ENCODE measurements around the gene VWA3B. TPM values are rescaled to one million over a fixed set of nuclear protein-coding genes. Genes with fewer than 3 reads are reported as not detected.
"Not testable (repeated sequence)": the region's sequence is repeated elsewhere in the genome, so short reads cannot be mapped to it uniquely, and the experiment has no call there.

VWA3B gene
- total RNA-seq, 1 donor from 2014 or later: not detected

DNA sequence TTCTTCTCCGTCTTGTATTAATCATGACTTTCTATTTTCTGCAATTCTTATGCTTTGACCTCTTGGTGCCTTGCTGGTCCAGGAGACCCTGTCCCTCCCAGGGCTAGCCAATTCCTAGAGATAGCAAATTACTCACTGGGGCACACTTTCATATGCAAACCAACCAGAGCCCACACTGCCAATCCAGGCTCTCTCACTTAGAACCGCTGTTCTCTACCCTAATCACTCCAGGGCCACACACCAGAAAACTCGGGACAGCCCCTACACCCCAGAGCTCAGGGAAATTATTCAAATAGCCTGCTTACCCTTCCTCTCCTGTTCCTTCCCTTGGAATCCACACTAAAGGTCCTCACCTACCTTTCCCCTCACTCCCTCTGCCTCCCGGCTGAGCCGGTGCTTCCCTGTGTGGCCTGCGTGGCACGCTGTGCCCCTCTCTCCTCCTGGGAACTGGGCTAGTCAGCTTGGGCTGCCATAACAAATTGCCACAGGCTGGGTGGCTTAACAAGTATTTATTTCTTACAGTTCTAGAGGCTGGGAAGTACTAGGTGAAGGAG, 41.7 kb downstream of the VWA3B start:
- peaks cover 14% of the 10 kb centered on the region for H3K4me1 Mint-ChIP-seq
- no peaks in the 10 kb centered on the region for H3K36me3 Mint-ChIP-seq (ENCODE audit: low read depth)
- TF ChIP-seq, protein P1, sequence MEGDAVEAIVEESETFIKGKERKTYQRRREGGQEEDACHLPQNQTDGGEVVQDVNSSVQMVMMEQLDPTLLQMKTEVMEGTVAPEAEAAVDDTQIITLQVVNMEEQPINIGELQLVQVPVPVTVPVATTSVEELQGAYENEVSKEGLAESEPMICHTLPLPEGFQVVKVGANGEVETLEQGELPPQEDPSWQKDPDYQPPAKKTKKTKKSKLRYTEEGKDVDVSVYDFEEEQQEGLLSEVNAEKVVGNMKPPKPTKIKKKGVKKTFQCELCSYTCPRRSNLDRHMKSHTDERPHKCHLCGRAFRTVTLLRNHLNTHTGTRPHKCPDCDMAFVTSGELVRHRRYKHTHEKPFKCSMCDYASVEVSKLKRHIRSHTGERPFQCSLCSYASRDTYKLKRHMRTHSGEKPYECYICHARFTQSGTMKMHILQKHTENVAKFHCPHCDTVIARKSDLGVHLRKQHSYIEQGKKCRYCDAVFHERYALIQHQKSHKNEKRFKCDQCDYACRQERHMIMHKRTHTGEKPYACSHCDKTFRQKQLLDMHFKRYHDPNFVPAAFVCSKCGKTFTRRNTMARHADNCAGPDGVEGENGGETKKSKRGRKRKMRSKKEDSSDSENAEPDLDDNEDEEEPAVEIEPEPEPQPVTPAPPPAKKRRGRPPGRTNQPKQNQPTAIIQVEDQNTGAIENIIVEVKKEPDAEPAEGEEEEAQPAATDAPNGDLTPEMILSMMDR (IDR thresholded peaks at IDR 0.05): no peak
- ATAC-seq (ENCODE audit: low read depth): no peak
- POLR2A ChIA-PET: no interaction called here
- CTCF ChIA-PET: no interaction called here
- intact Hi-C loops (cut with micrococcal nuclease): no loop called here
- H3K9me3 Mint-ChIP-seq: no peaks in the 10 kb centered on the region
- DNase-seq: no peak
- no peak overlapping the region for H3K27ac Mint-ChIP-seq
- H3K27me3 Mint-ChIP-seq: peaks cover 3% of the 10 kb centered on the region
- H3K4me3 Mint-ChIP-seq: no peak overlapping the region

DNA sequence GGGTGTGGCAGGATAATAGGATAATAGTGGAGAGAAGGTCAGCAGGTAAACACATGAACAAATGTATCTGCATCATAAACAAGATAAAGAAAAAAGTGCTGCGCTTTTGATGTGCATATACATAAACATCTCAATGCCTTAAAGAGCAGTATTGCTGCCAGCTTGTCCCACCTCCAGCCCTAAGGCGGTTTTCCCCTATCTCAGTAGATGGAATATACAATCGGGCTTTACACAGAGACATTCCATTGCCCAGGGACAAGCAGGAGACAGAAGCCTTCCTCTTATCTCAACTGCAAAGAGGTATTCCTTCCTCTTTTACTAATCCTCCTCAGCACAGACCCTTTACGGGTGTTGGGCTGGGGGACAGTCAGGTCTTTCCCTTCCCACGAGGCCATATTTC, 43.1 kb downstream of the VWA3B start:
- CTCF ChIA-PET; H3K9me3 Mint-ChIP-seq; H3K27me3 Mint-ChIP-seq; H3K4me3 Mint-ChIP-seq; H3K27ac Mint-ChIP-seq; DNase-seq; POLR2A ChIA-PET; ATAC-seq (ENCODE audit: low read depth); intact Hi-C loops (cut with micrococcal nuclease); H3K36me3 Mint-ChIP-seq (ENCODE audit: low read depth): not testable (repeated sequence)
- peaks cover 20% of the 10 kb centered on the region for H3K4me1 Mint-ChIP-seq

DNA sequence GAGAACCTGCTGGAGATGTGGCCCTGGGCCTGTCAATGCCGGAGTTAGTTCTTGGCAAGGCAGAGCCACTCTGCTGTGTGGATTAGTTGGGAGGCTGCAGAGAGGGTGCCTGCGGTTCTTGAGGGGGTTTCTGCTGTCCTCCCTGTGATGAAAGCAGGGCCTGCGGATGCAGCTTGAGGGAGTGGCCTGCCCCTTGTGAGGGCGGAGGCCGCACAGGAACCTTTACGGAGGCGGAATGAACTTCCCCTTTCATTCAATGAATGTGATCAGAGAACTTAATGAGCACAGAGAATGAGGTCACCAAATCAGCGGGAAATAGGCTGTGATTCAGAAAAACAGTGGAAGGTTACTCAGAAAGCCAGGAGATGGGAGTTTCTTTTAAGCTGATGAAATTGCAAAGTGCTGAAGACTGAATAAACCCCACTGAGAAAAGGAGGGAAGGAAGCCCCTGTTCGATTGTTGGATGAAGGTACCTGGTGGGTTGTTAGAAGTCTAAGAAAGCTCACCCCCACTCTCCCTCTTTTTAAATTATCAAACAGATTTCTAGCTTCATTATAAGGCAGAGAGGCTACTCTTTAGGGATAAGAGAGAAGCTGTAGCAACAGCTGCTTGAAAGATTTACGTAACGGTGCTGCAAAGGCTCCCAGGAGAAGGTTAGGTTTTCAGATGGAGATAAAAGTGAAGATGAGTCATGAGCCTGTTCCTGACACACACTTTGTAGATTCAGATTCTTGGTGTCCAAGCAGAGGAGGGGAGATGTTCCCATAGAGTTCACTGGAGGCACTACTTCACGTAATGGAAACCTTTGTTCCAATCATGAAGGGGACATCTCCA, 47.4 kb downstream of the VWA3B start:
- H3K4me3 Mint-ChIP-seq: peak overlapping the region; percentile 29

DNA sequence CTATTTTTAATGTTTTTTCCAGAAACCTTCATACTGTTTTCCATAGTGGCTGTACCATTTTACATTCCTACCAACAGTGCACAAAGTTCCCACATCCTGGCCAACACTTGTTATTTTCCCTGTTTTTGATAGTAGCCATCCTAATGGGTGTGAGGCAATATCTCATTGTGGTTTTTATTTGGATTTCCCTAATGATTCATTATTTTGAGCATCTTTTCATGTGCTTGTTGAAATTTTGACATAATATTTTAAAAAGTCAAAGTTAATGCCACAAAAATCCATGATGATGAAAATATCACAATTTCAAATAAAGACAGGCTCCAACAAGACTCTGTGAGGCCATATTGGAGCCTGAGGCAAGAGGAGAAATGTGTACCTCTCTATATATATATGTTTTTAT, 50.2 kb downstream of the VWA3B start:
- POLR2A ChIA-PET: interaction anchor here (0.6 kb wide), 1 partner anchor 122 kb away, joined by 3 read pairs; no protein-coding TSS in a partner anchor
- H3K27me3 Mint-ChIP-seq: no peaks in the 10 kb centered on the region
- no peak for ATAC-seq (ENCODE audit: low read depth)

More for the DNA sequence above, 47.4 kb downstream of the VWA3B start:
- ChIA-PET POLR2A (interaction anchor here (0.6 to 1.4 kb wide), 6 partner anchors 9 to 138 kb away, joined by 3 to 5 read pairs (median 4); partner anchors contain the start of gene TMEM131), CTCF (interaction anchor here (1.0 kb wide), 1 partner anchor 327 kb away, joined by 3 read pairs; no protein-coding TSS in a partner anchor)
- DNase-seq (peak; percentile 60), ATAC-seq (ENCODE audit: low read depth) (peak; percentile 99)
- peaks cover 20% of the 10 kb centered on the region for H3K4me1 Mint-ChIP-seq
- TF ChIP-seq, protein P1 (IDR thresholded peaks at IDR 0.05): no peak
- H3K9me3 Mint-ChIP-seq: no peaks in the 10 kb centered on the region
- H3K27me3 Mint-ChIP-seq: no peaks in the 10 kb centered on the region
- no peaks in the 10 kb centered on the region for H3K36me3 Mint-ChIP-seq (ENCODE audit: low read depth)
- intact Hi-C loops (cut with micrococcal nuclease): loop anchor here (1.0 to 2.0 kb wide), 5 partner anchors 47 to 328 kb away; partner anchors contain the start of gene VWA3B
- H3K27ac Mint-ChIP-seq: peak overlapping the region; percentile 18

DNA sequence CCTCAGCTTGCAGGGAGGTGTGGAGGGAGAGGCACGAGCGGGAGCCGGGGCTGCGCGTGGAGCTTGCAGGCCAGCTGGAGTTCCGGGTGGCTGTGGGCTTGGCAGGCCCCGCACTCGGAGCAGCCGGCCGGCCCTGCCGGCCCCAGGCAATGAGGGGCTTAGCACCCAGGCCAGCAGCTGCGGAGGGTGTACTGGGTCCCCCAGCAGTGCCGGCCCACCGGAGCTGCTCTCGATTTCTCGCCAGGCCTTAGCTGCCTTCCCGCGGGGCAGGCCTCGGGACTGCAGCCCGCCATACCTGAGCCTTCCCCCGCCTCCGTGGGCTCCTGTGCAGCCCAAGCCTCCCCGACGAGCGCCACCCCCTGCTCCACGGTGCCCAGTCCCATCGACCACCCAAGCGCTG, 52.0 kb downstream of the VWA3B start:
- H3K4me3 Mint-ChIP-seq; H3K36me3 Mint-ChIP-seq (ENCODE audit: low read depth); intact Hi-C loops (cut with micrococcal nuclease); H3K9me3 Mint-ChIP-seq; DNase-seq; H3K27ac Mint-ChIP-seq; POLR2A ChIA-PET; CTCF ChIA-PET; H3K27me3 Mint-ChIP-seq; ATAC-seq (ENCODE audit: low read depth): not testable (repeated sequence)
- peaks cover 11% of the 10 kb centered on the region for H3K4me1 Mint-ChIP-seq

More for the DNA sequence above, 50.2 kb downstream of the VWA3B start:
- CTCF ChIA-PET: no interaction called here
- H3K4me1 Mint-ChIP-seq: peaks cover 20% of the 10 kb centered on the region
- H3K4me3 Mint-ChIP-seq: no peak overlapping the region
- intact Hi-C loops (cut with micrococcal nuclease): no loop called here
- TF ChIP-seq, protein P1 (IDR thresholded peaks at IDR 0.05): no peak
- H3K27ac Mint-ChIP-seq: no peak overlapping the region
- no peaks in the 10 kb centered on the region for H3K9me3 Mint-ChIP-seq
- no peak for DNase-seq
- H3K36me3 Mint-ChIP-seq (ENCODE audit: low read depth): no peaks in the 10 kb centered on the region

DNA sequence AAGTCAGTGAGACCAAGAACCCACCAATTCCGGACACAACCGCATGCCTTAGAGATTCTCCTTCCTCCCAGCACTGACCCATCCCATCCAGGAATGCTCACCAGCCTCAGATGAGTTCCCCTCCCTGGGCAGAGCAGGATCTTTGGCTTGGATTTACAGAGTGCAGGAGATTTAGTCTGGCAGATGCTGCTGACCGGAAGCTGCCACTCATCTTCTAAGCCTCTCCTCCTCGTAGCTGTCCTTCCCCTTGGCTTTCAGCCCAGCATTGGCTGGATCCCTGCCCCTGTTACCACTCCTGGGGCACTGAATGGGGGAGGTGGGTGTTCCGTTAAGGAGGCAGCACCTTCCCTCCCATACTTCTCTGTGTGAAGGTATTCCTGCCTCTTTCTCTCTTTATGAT, 53.2 kb downstream of the VWA3B start:
- Mint-ChIP-seq H3K4me3 (no peak overlapping the region), H3K4me1 (no peaks in the 10 kb centered on the region), H3K9me3 (no peaks in the 10 kb centered on the region), H3K36me3 (ENCODE audit: low read depth) (no peaks in the 10 kb centered on the region), H3K27me3 (no peaks in the 10 kb centered on the region), H3K27ac (no peak overlapping the region)
- no peak for ATAC-seq (ENCODE audit: low read depth)
- TF ChIP-seq, protein P1 (IDR thresholded peaks at IDR 0.05): no peak
- ChIA-PET CTCF (no interaction called here), POLR2A (no interaction called here)
- no peak for DNase-seq
- intact Hi-C loops (cut with micrococcal nuclease): no loop called here

Data from activated B cell treated with CpG ODN at 0.5 μM for 24 hours (primary cell).